Endothelial cell of hepatic sinusoid (primary cell): ENCODE data around the gene C14orf132.

Experiments
- in situ Hi-C: cut with HindIII; loops from 2 replicates; pipeline ENCODE4 v1.10.0; 2017; ENCODE audit warnings: low sequenced_read_pairs

C14orf132 gene

DNA sequence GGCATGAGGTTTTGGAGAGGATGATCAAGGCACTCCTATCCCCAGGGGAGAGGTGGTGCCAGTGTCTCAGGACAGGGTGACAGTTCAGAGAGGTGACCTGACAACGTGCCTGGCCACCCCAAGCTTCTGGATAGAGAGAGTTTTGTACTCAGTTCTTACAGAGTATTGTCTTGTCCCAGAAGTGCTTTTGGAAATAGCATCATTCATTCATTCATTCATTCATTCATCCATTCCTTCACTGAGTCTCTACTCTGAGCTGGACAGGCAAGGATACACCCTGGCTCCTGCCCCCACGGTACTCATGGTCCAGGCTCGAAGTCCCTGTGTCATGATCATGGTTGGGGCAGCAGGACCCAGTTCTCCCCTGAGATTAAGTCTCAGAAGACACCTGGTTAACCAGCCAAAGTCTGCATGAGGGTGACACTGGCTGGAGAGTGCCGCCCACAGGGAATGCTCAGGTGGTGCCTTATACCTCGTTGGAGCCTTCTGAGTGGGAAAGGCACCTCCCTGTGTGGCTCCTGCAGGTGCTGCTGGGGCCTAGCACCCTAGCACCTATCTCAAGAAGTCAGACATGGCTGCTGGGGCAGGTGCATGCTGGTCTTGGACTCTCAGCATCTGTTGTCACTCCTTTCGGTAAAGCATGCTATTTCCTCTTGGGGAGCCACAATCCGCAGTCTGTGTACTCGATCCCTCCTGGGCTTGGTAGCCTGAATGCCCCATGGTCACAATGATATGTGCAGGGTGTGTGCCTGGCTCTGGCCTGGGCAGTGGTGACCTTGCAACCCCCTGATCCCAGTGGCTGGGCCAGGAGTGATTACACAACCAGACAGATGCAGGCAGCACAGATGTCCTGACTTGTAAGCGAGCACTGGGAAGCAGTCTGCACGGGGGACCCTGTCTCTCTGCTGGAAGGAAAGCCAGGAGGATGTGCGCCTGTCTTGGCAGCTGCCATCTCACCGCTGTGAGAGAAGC lies 57.8 kb downstream of the C14orf132 start:
- in situ Hi-C loops, result no loop called here

DNA sequence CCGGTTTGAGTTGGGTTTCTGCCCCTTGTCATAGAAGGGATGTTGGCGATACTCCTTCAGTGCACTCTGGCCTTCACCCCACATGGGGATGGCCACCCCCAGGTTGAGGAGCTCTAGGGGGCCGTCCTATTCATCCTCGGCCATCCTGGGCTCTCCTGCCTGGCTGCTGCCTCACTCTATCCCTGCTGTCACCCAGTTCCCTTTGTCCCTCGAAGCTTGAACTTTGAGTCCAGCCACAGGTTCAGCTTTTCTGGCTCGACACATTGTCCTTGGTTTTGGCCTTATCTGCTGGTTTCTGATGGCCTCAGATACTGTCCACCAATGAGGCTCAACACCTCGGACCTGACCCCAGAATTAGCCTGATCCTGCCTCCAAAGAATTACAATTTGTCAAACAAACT lies 58.6 kb downstream of the C14orf132 start:
- in situ Hi-C loops, result no loop called here

DNA sequence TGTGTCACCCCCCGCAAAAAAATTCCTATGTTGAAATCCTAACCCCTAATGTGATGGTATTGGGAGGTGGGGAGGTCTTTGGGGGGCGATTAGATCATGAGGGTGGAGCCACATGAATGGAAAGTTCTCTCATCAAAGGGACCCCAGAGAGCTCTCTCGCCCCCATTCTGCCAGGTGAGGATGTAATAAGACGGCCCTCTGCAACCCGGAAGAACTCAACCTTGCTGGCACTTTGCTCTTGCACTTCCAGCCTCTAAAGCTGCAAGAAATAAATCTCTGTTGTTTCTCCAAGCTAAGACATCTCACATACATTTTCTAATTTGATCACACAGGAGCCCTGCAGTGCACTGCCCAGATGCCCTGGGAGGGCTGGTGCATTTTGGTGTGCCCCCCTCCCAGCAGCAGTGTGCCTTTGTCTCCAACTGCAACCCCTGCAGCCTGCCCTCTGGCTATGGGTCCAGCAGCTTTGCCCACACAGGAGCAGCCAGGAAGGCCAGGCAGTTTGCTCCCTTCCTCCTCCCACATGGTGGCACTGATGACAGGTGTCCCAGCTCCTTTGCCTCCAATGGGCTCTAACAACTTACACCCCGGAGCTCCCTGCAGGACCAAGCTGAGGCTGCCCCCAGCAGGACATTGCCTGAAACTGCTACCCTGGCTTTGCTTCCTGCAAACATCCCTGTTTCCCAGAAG lies 59.3 kb downstream of the C14orf132 start:
- in situ Hi-C loops, result no loop called here

DNA sequence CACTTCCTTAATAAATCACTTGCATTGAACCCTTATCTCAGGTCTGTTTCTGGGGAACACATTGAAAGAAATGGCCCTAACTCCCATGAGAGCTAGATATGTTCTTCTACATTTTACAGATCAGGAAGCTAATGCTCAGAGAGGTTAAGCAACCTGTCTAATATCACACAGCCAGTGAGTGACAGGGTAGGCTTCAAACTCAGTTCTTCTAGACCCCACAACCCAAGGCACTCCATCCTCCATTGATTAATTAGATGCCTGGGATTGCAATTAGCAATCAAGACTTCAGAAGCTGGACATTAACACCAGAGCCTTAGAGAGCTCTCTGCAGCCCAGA lies 59.8 kb downstream of the C14orf132 start:
- in situ Hi-C loops, result no loop called here

DNA sequence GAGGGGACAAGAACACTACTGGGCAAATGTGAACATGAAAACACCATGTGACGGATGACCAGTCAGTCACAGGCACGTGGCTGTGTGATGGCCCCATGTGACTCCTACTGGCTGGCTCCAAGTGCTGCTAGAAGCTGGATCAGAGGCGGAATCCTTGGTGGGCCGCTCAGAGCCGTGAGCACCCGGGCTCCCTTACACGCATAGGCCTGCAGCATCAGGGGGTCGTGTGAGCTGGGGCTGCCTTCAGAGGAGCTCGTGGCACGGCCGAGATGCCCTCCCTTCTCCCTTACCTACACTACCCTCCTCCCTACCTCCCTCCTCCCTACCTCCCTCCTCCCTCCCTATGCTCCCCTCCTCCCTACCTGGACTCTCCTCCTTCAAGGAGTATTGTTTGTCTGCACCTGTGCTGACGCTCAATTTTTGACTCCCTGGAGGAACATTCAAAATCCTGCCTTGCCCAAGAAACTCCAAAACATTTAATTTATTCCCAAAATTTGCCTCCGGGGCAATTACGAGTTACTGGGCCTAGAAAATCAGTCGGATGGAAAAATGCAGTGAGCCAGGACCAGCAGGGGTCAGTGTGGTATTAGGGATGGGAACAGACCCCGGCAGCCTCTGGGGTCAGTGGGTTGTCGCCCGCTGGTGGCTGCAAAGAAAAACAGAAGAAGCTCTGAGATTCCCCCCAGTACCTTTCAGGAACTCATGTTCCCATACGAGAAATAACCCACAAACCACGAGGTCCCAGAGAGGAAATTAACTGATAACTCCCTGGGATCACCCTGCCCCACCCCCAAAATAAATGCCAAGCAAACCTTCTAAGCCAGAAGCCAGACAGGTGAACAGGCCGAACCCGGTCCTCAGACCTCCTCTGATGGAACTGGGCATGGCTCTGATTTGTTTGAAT lies 61.3 kb downstream of the C14orf132 start:
- in situ Hi-C loops, result no loop called here

DNA sequence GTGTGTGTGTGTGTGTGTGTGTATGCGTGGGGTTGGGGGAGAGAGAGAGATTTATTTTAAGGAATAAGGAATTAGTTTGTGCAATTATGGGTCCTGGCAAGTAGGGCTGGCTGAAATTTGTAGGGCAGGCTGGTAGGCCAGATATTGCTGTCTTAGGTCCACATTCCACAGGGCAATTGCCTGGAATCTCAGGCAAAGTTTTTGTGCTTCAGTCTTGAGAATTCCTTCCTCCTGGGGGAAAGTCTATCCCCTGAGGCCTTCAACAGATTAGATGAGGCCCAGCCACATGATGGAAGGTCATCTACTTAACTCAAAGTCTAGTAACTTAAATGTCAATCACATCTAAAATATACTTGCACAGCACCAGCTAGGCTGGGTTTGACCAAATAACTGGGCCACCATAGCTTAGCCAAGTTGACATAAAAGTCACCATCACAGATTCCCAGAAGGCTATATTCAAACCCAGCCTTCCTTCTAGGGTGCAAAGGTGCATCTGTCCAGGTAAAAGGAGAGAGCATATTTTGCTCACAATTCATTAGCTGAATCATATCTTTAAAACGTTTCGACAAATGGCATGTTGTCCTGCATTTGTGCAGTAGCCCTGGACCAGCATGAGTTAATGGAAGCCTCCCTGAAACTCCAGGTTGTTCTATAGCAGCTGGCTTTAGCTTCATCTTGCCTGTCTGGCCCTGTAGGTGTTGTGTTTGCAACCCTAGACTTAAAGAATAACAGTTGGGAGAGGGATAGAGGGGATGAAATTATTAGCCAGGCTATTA lies 63.1 kb downstream of the C14orf132 start:
- in situ Hi-C loops, result no loop called here

DNA sequence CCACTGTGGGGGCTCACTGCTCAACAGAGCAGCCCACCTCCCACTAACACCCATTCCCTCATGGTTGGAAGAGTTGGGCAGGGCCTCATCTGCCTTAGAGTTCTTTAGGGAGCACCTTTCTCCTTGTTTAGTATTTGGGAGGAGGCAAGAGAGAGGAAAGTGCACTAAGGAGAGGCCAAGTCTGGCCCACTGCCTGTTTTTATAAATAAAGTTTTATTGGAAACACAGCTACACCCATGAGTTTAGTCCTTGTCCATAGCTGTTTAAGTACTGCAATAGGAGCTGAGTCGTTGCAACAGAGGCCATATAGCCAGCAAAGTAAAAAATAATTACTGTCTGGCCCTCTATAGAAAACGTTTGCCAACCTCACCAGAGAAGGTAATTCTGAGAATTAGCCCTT lies 63.9 kb downstream of the C14orf132 start:
- in situ Hi-C loops, result no loop called here

DNA sequence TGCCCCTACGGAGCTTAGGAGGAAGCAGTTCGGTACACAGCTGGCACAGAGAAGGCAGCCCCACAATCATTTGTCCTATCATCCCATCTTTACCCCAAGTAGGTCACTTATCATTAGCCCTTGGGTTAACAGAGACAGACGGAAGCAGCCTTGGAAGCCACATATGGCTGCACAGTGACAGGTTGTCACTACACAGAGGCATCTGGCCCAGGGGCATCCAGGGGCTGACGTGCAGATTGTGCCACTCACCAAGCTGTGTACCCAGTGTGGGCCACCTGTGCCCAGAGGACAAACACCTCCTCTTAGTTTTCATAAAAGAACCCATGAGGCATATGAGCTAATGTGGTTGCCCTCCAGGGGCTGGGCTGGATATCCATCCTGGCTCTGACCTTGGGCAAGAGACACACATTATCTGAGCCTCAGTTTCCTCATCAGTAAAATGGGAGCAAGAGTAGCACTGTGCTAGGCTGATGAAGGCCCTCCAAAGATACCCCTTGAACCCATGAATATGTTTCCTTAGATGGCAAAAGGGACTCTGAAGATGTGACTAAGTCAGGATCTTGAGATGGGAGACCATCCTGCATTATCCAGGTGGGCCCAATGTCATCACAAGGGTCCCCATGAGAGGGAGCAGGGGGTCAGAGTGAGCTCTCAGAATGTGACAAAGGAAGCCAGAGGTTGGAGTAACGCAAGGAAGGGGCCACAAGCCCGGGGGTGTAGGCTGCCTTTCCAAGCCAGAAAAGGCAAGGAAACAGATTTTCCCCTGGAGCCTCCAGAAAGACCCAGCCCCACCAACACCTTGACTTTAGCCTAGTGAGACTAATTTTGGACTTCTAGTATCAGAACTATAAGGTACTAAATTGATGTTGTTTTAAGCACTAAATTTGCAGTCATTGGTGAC lies 64.6 kb downstream of the C14orf132 start:
- in situ Hi-C loops, result no loop called here

DNA sequence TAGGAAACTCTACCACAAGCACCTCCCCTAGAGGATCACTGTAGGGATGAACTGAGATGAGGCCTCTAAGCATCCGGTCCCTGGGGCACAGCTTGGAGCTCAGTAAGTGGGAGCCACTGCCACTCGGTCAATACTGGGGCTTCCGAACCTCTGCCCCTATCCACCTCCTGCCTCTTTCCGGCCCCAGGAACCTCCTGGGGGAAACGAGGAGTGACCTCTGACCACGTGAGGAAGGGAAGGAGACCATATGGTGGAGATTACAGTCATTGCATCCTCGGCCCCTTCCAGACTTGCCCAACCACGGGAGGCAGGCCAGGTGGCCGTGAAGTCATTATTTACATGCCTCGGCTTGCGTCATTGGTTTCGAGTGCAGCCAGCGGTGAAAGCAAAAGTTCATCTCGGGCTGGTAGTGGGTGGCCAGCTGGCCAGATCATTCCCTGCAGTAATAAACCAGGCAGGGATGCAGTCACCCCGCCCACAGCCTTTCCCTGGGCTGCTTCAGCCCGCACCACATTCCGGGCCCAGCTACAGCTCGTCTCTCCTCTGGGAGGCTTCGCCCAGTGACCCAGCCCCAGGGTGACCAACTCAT lies 65.4 kb downstream of the C14orf132 start:
- in situ Hi-C loops, result no loop called here

DNA sequence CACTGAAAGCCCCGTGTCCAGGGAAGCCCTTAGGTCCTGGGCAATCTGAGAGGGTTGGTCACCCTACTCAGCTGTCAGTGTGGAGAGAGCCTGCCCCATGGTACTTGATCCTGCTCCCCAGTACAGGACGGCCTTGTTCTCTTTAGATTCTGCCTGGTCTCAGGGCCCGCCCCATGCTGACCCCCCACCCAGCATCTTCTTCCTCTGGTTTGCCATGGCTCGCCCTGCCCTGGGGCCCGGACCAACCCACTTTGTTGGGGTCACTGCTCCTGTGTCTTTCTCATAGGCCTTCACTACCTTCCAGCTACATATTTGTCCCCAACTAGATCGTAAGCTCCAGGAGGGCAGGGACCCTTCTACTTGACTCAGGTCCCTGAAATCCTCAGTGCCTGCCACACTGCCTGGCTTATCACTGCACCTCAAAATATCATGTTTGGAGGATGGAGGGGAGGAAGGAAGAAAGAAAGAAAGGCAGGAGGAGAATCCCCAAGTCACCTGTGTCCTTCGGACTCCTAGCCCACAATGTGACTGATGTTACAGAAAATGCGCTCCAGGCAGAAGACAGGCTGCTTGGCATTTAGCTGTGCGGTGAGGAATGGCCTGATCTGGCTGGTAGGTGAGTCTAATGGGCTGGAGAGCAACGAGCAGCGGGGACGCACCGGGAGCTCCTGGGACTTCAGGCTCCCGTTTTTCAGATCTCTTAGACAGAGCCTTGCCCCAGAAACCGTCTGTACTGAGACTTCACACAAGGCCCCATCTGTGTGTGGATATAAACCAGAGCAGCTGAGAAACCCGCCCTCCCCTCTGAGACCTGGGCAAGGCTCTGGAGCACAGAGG lies 66.1 kb downstream of the C14orf132 start:
- in situ Hi-C loops, result no loop called here

DNA sequence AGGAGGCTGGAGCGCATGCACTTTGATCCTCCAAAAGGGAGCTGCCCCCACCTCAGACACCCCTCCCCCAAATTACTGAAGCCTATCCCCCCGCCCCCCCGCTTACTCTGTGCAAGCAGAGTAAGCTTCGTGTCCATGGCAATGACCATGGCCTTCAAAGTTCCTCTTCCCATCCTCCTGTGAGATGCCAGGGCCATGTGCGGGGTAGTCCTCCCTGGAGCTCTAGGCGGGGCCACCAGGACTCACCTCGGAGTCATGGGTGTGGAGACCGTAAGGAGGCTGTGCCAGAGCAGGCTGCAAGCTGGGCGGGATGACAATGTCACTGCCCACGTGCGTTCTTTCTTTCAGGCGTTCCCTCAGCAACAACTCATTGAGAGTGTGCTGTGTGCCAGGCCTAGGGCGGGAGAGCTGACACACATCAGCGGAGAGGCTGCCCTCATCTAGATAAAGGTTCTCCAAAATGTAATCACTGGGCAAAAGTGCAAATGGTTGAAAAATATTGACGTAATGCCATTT lies 66.8 kb downstream of the C14orf132 start:
- in situ Hi-C loops, result no loop called here

DNA sequence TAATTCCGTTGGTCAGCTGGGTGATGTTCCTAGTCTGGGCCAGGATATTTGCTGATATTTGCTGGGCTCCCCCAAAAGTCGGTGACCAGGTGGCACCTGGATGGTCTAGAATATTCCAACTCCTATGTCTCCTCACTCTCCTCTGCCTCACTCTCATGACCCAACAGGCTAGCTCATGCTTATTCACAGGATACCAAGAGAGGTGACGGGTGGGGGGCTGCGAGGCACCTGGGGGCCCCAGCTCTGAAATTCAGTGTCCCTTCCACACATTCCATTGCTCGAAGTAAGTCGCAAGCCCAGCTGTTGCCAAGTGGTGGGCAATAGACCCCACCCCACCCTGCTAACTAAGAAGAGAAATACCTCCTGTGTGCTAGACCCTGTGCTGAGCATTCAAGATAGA lies 67.7 kb downstream of the C14orf132 start:
- in situ Hi-C loops, result no loop called here

DNA sequence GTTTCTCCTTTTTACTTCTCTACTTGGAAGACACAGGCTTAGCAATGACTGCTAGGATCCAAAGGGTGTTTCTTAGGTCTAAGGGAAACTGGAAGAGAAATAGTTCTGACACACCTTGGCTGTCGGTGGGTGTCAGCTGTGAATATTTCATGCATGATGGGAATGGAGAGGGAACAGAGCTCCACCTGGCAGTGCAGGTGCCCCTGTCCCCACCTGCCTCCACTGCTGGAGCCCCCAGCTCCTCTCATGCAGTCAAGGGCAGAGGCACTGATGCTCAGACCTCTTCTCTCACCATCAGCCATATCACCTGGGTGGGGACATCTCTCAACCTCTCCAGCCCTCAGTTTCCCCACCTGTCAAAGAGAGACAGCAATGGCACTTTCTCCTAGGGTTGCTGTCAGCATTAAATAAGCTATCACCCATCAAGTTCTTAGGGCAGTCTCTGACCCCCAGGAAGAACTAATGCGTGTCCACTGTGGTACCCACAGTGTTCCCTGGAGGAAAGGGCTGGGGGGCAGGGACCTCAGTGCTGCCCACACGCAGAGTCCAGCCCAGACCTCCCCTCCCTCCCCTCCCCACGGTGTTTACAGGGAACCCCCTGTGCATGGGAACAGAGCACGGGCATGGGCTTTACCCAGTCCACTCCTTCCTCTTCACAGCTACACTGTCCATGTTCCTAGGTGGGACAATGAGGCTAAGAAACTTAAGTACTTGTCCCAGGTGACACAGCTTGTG lies 69.1 kb downstream of the C14orf132 start:
- in situ Hi-C loops, result no loop called here

DNA sequence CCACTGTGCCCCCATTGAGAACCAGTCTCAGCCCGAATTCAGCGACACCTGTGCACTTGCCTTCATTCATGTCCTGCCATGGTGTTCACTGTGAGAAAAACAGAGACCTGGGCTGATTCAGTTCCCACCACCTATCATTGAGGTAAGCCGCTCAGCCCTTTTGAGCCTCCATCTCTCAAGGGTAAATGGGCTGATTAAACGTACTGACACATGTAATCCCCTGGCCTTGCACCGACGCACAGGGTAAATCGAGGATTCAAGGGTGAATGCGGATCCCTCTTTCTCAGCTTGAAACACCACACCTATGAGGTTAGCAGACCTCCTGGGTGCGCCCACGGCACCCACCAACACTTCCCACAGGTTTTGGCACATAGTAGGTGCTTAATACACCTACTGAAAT lies 69.7 kb downstream of the C14orf132 start:
- in situ Hi-C loops, result no loop called here

DNA sequence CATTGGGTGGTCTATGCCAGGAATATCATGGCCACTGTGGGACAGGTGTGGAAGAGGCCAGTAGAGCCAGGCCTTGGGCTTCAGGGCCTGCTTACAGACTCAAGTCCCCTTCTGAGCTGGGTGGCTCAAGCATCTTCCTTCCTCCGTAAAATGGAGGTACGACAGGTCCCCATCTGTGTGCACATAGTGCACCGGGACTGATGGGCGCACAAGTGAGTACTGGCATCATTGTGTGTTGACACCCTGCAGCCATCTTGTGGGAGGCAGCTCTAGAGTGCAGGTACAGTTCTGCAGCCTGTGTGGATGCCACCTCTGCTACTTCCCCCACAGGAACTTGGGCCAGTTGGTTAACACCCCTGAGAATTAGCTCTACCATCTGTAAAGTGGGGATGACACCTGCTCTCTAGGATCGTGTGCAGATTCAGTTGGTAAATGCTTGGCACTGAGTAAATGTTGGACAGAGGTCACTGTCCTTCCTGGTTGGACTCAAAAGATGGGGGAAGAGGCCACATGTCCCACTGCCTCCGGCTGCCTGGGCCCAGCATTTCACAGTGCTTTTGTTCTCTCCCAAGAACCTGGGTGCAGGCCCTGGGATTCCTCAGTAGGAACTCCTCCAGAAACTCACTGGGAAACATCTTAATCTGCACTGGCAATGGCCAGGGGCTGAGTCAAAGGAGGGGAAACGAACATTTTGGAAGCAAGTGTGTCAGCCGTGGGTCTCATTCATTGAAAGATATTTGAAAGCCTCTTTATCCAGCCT lies 70.6 kb downstream of the C14orf132 start:
- in situ Hi-C loops, result no loop called here

DNA sequence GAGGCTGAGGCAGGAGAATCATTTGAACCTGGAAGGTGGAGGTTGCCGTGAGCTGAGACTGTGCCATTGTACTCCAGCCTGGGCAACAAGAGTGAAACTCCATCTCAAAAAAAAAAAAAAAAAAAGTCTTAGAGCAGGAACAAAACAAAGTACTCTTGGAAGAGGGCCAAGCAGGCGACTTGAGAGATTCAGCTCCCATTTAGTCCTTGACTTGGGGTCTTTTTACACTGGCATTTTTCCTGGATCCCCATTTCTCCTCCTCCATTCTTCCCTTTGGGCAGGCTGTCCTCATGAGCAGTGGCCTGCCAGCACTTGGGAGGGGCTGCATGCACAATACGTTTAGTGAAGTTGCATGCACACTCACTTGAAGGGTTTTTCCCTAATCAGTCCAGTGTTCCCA lies 72.9 kb downstream of the C14orf132 start:
- in situ Hi-C loops, result no loop called here

DNA sequence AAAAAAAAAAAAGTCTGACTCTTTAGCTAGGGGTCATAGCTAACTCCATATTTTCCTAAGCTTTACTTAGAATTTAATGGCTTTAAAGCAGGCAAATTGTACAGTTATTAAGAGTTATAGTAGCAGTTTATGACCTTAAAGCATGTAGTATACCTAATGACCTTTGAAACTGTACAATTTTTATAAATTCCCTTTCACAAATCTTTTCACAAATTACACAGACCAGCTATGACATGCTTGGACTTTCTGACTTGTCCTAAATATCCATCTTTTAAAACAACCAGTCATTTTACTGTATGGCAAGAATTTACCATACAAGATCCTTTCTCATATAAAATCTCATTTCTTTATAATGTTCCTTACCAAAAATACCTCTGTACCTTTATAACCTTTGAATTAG lies 74.8 kb downstream of the C14orf132 start:
- in situ Hi-C loops, result no loop called here
